ENCODE data around the gene DAB2IP. TPM values are rescaled to one million over a fixed set of nuclear protein-coding genes. Genes with fewer than 3 reads are reported as not detected.

The DAB2IP gene
- total RNA-seq, 1 experiment from 2014 or later, result 15.2 TPM

GRCh38 chr9:121797081-121797480 is 145.6 kb downstream of the DAB2IP start:
- no peak overlapping the region for H3K27ac ChIP-seq (ENCODE audit: low read length)
- ChIA-PET POLR2A (ENCODE audit: unreplicated experiment) (no interaction called here), CTCF (no interaction called here)
- TF ChIP-seq EZH2phosphoT487 (IDR thresholded peaks at IDR 0.05; ENCODE audit: borderline replicate concordance, low read length) (no peak), CTCF (conservative IDR thresholded peaks at IDR 0.05; ENCODE audit: low read depth, low read length) (no peak), EZH2 (IDR thresholded peaks at IDR 0.05; ENCODE audit: low read length, unreplicated experiment) (no peak)
- H3K4me2 ChIP-seq (ENCODE audit: low read length), result no peak overlapping the region
- no peaks in the 10 kb centered on the region for H3F3A ChIP-seq (ENCODE audit: low read length, unreplicated experiment)
- ATAC-seq (no peak), DNase-seq (no peak)
- H3K9me3 ChIP-seq (ENCODE audit: low read length), result no peaks in the 10 kb centered on the region
- no peaks in the 10 kb centered on the region for H3K27me3 ChIP-seq (ENCODE audit: low read length)
- no peak overlapping the region for H3K9ac ChIP-seq (ENCODE audit: low read length)
- no peak overlapping the region for H3K4me3 ChIP-seq (ENCODE audit: low read length)
- H4K20me1 ChIP-seq (ENCODE audit: low read length), result no peaks in the 10 kb centered on the region
- no peak overlapping the region for H2AFZ ChIP-seq (ENCODE audit: low read length)
- no TSS peak for BruUV-seq (replicated peaks)
- H3K79me2 ChIP-seq (ENCODE audit: low read length), result no peaks in the 10 kb centered on the region
- intact Hi-C loops (cut with micrococcal nuclease), result no loop called here
- H3K36me3 ChIP-seq (ENCODE audit: low read depth, low read length), result no peaks in the 10 kb centered on the region
- H3K9me2 ChIP-seq (replicated peaks; ENCODE audit: low read length), result no peaks in the 10 kb centered on the region
- no peaks in the 10 kb centered on the region for H3K4me1 ChIP-seq (ENCODE audit: insufficient read depth, low read length)

DNA sequence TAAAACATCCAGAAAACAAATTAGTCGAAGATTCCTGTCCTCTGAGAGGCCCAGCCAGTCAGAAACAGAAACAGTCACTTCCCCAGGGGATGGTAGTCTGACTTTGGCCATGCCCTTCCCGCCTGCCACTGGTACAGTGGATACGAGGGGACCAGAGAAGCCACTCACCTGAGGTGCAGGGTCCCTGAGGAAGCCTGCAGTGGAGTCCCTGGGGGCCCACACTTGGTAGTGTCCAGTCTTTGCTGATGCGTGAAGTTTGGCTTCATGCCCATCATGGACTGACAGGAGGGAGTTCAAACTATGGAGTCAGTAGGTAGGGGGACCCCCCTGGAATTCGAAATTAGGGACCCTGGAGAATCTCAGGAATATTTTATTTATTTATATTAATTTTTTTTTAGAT is 147.5 kb downstream of the DAB2IP start:
- Histone ChIP-seq H4K20me1 (ENCODE audit: low read length) (no peaks in the 10 kb centered on the region), H3K36me3 (ENCODE audit: low read depth, low read length) (no peaks in the 10 kb centered on the region), H2AFZ (ENCODE audit: low read length) (no peak overlapping the region), H3K79me2 (ENCODE audit: low read length) (no peaks in the 10 kb centered on the region), H3K27ac (ENCODE audit: low read length) (no peak overlapping the region), H3K4me1 (ENCODE audit: insufficient read depth, low read length) (no peaks in the 10 kb centered on the region), H3K9ac (ENCODE audit: low read length) (no peak overlapping the region), H3K4me3 (ENCODE audit: low read length) (no peak overlapping the region), H3K4me2 (ENCODE audit: low read length) (no peak overlapping the region), H3K27me3 (ENCODE audit: low read length) (no peaks in the 10 kb centered on the region), H3F3A (ENCODE audit: low read length, unreplicated experiment) (no peaks in the 10 kb centered on the region), H3K9me2 (replicated peaks; ENCODE audit: low read length) (no peaks in the 10 kb centered on the region), H3K9me3 (ENCODE audit: low read length) (no peaks in the 10 kb centered on the region)
- no peak for ATAC-seq
- no peak for DNase-seq
- intact Hi-C loops (cut with micrococcal nuclease), result no loop called here
- ChIA-PET POLR2A (ENCODE audit: unreplicated experiment) (no interaction called here), CTCF (no interaction called here)
- no TSS peak for BruUV-seq (replicated peaks)
- TF ChIP-seq CTCF (conservative IDR thresholded peaks at IDR 0.05; ENCODE audit: low read depth, low read length) (no peak), EZH2phosphoT487 (IDR thresholded peaks at IDR 0.05; ENCODE audit: borderline replicate concordance, low read length) (no peak), EZH2 (IDR thresholded peaks at IDR 0.05; ENCODE audit: low read length, unreplicated experiment) (no peak)

- H3K4me2 ChIP-seq (ENCODE audit: low read length), result no peak overlapping the region
- no peaks in the 10 kb centered on the region for H3F3A ChIP-seq (ENCODE audit: low read length, unreplicated experiment)
- ATAC-seq (no peak), DNase-seq (no peak)
- no peaks in the 10 kb centered on the region for H3K27me3 ChIP-seq (ENCODE audit: low read length)
- H3K9ac ChIP-seq (ENCODE audit: low read length), result no peak overlapping the region
- H3K36me3 ChIP-seq (ENCODE audit: low read depth, low read length), result no peaks in the 10 kb centered on the region
- H3K9me3 ChIP-seq (ENCODE audit: low read length), result no peaks in the 10 kb centered on the region
- ChIA-PET CTCF (no interaction called here), POLR2A (ENCODE audit: unreplicated experiment) (no interaction called here)
- intact Hi-C loops (cut with micrococcal nuclease), result no loop called here
- H3K4me3 ChIP-seq (ENCODE audit: low read length), result no peak overlapping the region
- no peaks in the 10 kb centered on the region for H3K4me1 ChIP-seq (ENCODE audit: insufficient read depth, low read length)
- BruUV-seq (replicated peaks), result no TSS peak
- no peaks in the 10 kb centered on the region for H3K79me2 ChIP-seq (ENCODE audit: low read length)
- TF ChIP-seq EZH2phosphoT487 (IDR thresholded peaks at IDR 0.05; ENCODE audit: borderline replicate concordance, low read length) (no peak), CTCF (conservative IDR thresholded peaks at IDR 0.05; ENCODE audit: low read depth, low read length) (no peak), EZH2 (IDR thresholded peaks at IDR 0.05; ENCODE audit: low read length, unreplicated experiment) (no peak)
- H3K27ac ChIP-seq (ENCODE audit: low read length), result no peak overlapping the region
- H2AFZ ChIP-seq (ENCODE audit: low read length), result no peak overlapping the region
- no peaks in the 10 kb centered on the region for H4K20me1 ChIP-seq (ENCODE audit: low read length)
- H3K9me2 ChIP-seq (replicated peaks; ENCODE audit: low read length), result no peaks in the 10 kb centered on the region
These were observed 148.9 kb downstream of the DAB2IP start for GRCh38 chr9:121800376-121800775.

Data from PC-3 (cell line).